ENCODE measurements around the gene MICA.

Gene MICA

GRCh38 chr6:31359581-31359980 is 43.8 kb upstream of the MICA start:
- no peak for TF ChIP-seq POLR2AphosphoS5 (IDR thresholded peaks at IDR 0.05; ENCODE audit: low read depth, low read length)
- TF ChIP-seq SIN3A (IDR thresholded peaks at IDR 0.05; ENCODE audit: borderline replicate concordance, insufficient read depth, low read length): no peak
- no peak for TF ChIP-seq FOXP2 (optimal IDR thresholded peaks at IDR 0.05; ENCODE audit: borderline replicate concordance, extremely low read depth, extremely low read length, insufficient read depth)
- no peak for TF ChIP-seq TAF1 (IDR thresholded peaks at IDR 0.05; ENCODE audit: borderline replicate concordance, insufficient read depth, low read length)
- no peak for TF ChIP-seq REST (IDR thresholded peaks at IDR 0.05; ENCODE audit: insufficient read depth in 1 of 2, low read depth in 2 of 2, low read length in 2 of 2)

GRCh38 chr6:31362751-31363150 is 40.6 kb upstream of the MICA start:
- TF ChIP-seq TAF1 (IDR thresholded peaks at IDR 0.05; ENCODE audit: borderline replicate concordance, insufficient read depth, low read length) (no peak), REST (IDR thresholded peaks at IDR 0.05; ENCODE audit: insufficient read depth in 1 of 2, low read depth in 2 of 2, low read length in 2 of 2) (no peak), SIN3A (IDR thresholded peaks at IDR 0.05; ENCODE audit: borderline replicate concordance, insufficient read depth, low read length) (no peak), POLR2AphosphoS5 (IDR thresholded peaks at IDR 0.05; ENCODE audit: low read depth, low read length) (no peak), FOXP2 (optimal IDR thresholded peaks at IDR 0.05; ENCODE audit: borderline replicate concordance, extremely low read depth, extremely low read length, insufficient read depth) (no peak)

GRCh38 chr6:31363811-31364210 is 39.6 kb upstream of the MICA start:
- TF ChIP-seq REST (IDR thresholded peaks at IDR 0.05; ENCODE audit: insufficient read depth in 1 of 2, low read depth in 2 of 2, low read length in 2 of 2) (no peak), SIN3A (IDR thresholded peaks at IDR 0.05; ENCODE audit: borderline replicate concordance, insufficient read depth, low read length) (no peak), FOXP2 (optimal IDR thresholded peaks at IDR 0.05; ENCODE audit: borderline replicate concordance, extremely low read depth, extremely low read length, insufficient read depth) (no peak), POLR2AphosphoS5 (IDR thresholded peaks at IDR 0.05; ENCODE audit: low read depth, low read length) (no peak), TAF1 (IDR thresholded peaks at IDR 0.05; ENCODE audit: borderline replicate concordance, insufficient read depth, low read length) (no peak)

GRCh38 chr6:31365864-31366263 is 37.5 kb upstream of the MICA start:
- TF ChIP-seq POLR2AphosphoS5 (IDR thresholded peaks at IDR 0.05; ENCODE audit: low read depth, low read length) (no peak), TAF1 (IDR thresholded peaks at IDR 0.05; ENCODE audit: borderline replicate concordance, insufficient read depth, low read length) (no peak), REST (IDR thresholded peaks at IDR 0.05; ENCODE audit: insufficient read depth in 1 of 2, low read depth in 2 of 2, low read length in 2 of 2) (no peak), FOXP2 (optimal IDR thresholded peaks at IDR 0.05; ENCODE audit: borderline replicate concordance, extremely low read depth, extremely low read length, insufficient read depth) (no peak)

Data from PFSK-1 (cell line).